ENCODE measurements around the gene IQGAP2. TPM values are rescaled to one million over a fixed set of nuclear protein-coding genes. Genes with fewer than 3 reads are reported as not detected.

Gene IQGAP2
- total and polyA plus RNA-seq, 2 of the 8 experiments (the other 6 are each of a cell fraction or from before 2014, with no cell fraction given): 19.7 to 66.0 TPM

DNA sequence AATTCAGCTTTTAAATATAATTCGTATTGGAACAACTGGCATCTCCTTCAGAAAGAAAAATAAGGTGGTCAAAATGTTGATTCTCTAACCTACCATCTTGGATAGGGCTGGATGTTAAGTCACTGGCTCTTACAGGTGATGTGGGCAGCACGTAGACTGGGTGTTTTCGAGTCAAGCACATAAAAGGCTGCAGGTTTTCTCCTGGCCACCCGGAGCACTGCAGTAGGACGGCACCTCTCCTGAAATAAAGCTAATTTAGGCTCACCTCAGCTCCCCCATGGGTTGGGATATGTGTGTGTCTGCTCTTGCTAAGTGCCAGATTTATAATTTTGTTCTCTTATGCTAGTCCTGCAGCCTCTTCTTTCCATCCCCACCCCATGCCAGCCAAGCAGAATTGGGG is 80.3 kb downstream of the IQGAP2 start:
- no peaks in the 10 kb centered on the region for H4K20me1 ChIP-seq (replicated peaks in 1 of 2; ENCODE audit: control insufficient read depth in 1 of 2, insufficient read depth in 2 of 2, low read length in 2 of 2)
- TF ChIP-seq RAD21 (IDR thresholded peaks at IDR 0.05 in 1 of 2, conservative IDR thresholded peaks at IDR 0.05 in 1 of 2; ENCODE audit: low read depth in 2 of 2, low read length in 2 of 2) (peak; percentile 34 to 53), CTCF (IDR thresholded peaks at IDR 0.05; ENCODE audit: control extremely low read depth in 1 of 3, insufficient read depth in 1 of 3, low read depth in 1 of 3, low read length in 3 of 3) (peak; percentile 48 to 69 (median 59))
- TF ChIP-seq, protein P1, sequence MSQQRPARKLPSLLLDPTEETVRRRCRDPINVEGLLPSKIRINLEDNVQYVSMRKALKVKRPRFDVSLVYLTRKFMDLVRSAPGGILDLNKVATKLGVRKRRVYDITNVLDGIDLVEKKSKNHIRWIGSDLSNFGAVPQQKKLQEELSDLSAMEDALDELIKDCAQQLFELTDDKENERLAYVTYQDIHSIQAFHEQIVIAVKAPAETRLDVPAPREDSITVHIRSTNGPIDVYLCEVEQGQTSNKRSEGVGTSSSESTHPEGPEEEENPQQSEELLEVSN (IDR thresholded peaks at IDR 0.05): no peak
- ChIA-PET CTCF (ENCODE audit: partially characterized antibody) (interaction anchor here (0.6 to 6.5 kb wide), 36 partner anchors 10 to 383 kb away, joined by 3 to 69 read pairs (median 3); no protein-coding TSS in a partner anchor), POLR2A (ENCODE audit: partially characterized antibody) (interaction anchor here (1.4 to 2.8 kb wide), 2 partner anchors 13 to 57 kb away, joined by 3 to 10 read pairs; no protein-coding TSS in a partner anchor)
- H4K5ac ChIP-seq (ENCODE audit: insufficient read length, low read depth, low read length): no peak overlapping the region
- no peak overlapping the region for H3K23ac ChIP-seq (ENCODE audit: insufficient read length)
- peaks cover 0 to 41% of the 10 kb centered on the region in 2 experiments; a peak in 2 of 4 replicates for H3K79me2 ChIP-seq (ENCODE audit: control insufficient read depth in 1 of 2, insufficient read depth in 2 of 2, low read length in 2 of 2)
- no peak overlapping the region for H4K8ac ChIP-seq (ENCODE audit: extremely low read depth, insufficient read depth, low read length)
- H3K79me1 ChIP-seq (ENCODE audit: low read depth, low read length): peaks cover 7% of the 10 kb centered on the region; the same call in 1 of the 2 replicates
- no peak overlapping the region for H2BK12ac ChIP-seq (ENCODE audit: low read depth, low read length)
- H3K4me3 ChIP-seq (ENCODE audit: extremely low read depth in 1 of 4, insufficient read depth in 2 of 4, low read depth in 3 of 4, low read length in 4 of 4): no peak overlapping the region
- no peak overlapping the region for H3K4ac ChIP-seq (replicated peaks; ENCODE audit: insufficient read length, low read depth, low read length)
- H3K9me3 ChIP-seq (ENCODE audit: insufficient read depth in 2 of 2, low read depth in 1 of 2, low read length in 1 of 2): no peaks in the 10 kb centered on the region
- H2AFZ ChIP-seq (ENCODE audit: low read length): no peak overlapping the region
- H2BK15ac ChIP-seq (ENCODE audit: low read length): no peak overlapping the region
- H3K4me2 ChIP-seq (ENCODE audit: insufficient read depth in 1 of 2, low read depth in 2 of 2, low read length in 2 of 2): no peak overlapping the region
- H3K27ac ChIP-seq (ENCODE audit: low read depth, low read length): no peak overlapping the region
- no peaks in the 10 kb centered on the region for H3K27me3 ChIP-seq (replicated peaks in 1 of 4; ENCODE audit: control insufficient read depth in 3 of 4, extremely low read depth in 1 of 4, insufficient read depth in 3 of 4, low read length in 3 of 4)
- no peak overlapping the region for H2AK5ac ChIP-seq (ENCODE audit: low read depth, low read length)
- H2BK5ac ChIP-seq (ENCODE audit: low read depth, low read length): no peak overlapping the region
- no peak overlapping the region for H2BK20ac ChIP-seq (ENCODE audit: low read length)
- peaks cover 6 to 32% (median 25%) of the 10 kb centered on the region in 4 experiments for H3K4me1 ChIP-seq (replicated peaks in 1 of 4; ENCODE audit: control insufficient read depth in 3 of 4, insufficient read depth in 4 of 4, low read length in 3 of 4)
- H3K56ac ChIP-seq (replicated peaks; ENCODE audit: insufficient read length, low read depth, low read length): no peak overlapping the region
- no peak overlapping the region for H3K9ac ChIP-seq (replicated peaks in 1 of 4; ENCODE audit: extremely low read depth in 1 of 4, low read depth in 3 of 4, low read length in 3 of 4)
- H2BK120ac ChIP-seq (replicated peaks; ENCODE audit: low read depth, low read length): no peak overlapping the region
- H3K23me2 ChIP-seq (ENCODE audit: low read depth, low read length): no peaks in the 10 kb centered on the region
- no peak overlapping the region for H3K14ac ChIP-seq (ENCODE audit: insufficient read length)
- H3K36me3 ChIP-seq (ENCODE audit: control insufficient read depth in 2 of 4, insufficient read depth in 4 of 4, low read length in 3 of 4): no peaks in the 10 kb centered on the region
- H4K91ac ChIP-seq (replicated peaks; ENCODE audit: insufficient read length, low read length): no peak overlapping the region
- WGBS, 2 experiments (ENCODE audit: extremely low coverage in 1 of 2, insufficient coverage in 1 of 2, insufficient read length in 1 of 2, insufficient replicate concordance in 2 of 2, low coverage in 1 of 2, low lambda C conversion rate in 2 of 2, missing lambda C conversion rate in 1 of 2): 49% methylated on average over 5 of the region's 5 CpGs; no CpG with 5 or more reads in 1 of the 2 experiments
- FAIRE-seq (peak; percentile 77), DNase-seq (ENCODE audit: low read depth in 1 of 2, low spot score in 2 of 2) (no peak)
- no peak overlapping the region for H3K18ac ChIP-seq (ENCODE audit: extremely low read depth, low read length)

Data from H1 (cell line).